Measurements from ENCODE around the gene PFAS. TPM values are rescaled to one million over a fixed set of nuclear protein-coding genes. Genes with fewer than 3 reads are reported as not detected.

PFAS gene, protein sequence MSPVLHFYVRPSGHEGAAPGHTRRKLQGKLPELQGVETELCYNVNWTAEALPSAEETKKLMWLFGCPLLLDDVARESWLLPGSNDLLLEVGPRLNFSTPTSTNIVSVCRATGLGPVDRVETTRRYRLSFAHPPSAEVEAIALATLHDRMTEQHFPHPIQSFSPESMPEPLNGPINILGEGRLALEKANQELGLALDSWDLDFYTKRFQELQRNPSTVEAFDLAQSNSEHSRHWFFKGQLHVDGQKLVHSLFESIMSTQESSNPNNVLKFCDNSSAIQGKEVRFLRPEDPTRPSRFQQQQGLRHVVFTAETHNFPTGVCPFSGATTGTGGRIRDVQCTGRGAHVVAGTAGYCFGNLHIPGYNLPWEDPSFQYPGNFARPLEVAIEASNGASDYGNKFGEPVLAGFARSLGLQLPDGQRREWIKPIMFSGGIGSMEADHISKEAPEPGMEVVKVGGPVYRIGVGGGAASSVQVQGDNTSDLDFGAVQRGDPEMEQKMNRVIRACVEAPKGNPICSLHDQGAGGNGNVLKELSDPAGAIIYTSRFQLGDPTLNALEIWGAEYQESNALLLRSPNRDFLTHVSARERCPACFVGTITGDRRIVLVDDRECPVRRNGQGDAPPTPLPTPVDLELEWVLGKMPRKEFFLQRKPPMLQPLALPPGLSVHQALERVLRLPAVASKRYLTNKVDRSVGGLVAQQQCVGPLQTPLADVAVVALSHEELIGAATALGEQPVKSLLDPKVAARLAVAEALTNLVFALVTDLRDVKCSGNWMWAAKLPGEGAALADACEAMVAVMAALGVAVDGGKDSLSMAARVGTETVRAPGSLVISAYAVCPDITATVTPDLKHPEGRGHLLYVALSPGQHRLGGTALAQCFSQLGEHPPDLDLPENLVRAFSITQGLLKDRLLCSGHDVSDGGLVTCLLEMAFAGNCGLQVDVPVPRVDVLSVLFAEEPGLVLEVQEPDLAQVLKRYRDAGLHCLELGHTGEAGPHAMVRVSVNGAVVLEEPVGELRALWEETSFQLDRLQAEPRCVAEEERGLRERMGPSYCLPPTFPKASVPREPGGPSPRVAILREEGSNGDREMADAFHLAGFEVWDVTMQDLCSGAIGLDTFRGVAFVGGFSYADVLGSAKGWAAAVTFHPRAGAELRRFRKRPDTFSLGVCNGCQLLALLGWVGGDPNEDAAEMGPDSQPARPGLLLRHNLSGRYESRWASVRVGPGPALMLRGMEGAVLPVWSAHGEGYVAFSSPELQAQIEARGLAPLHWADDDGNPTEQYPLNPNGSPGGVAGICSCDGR (N-terminal part only)
- total RNA-seq (2022; extraction: Qiagen RNA extraction; ENCODE audit: low read depth): 48.7 to 57.2 TPM (median 51.2 TPM) in 5 replicates

DNA sequence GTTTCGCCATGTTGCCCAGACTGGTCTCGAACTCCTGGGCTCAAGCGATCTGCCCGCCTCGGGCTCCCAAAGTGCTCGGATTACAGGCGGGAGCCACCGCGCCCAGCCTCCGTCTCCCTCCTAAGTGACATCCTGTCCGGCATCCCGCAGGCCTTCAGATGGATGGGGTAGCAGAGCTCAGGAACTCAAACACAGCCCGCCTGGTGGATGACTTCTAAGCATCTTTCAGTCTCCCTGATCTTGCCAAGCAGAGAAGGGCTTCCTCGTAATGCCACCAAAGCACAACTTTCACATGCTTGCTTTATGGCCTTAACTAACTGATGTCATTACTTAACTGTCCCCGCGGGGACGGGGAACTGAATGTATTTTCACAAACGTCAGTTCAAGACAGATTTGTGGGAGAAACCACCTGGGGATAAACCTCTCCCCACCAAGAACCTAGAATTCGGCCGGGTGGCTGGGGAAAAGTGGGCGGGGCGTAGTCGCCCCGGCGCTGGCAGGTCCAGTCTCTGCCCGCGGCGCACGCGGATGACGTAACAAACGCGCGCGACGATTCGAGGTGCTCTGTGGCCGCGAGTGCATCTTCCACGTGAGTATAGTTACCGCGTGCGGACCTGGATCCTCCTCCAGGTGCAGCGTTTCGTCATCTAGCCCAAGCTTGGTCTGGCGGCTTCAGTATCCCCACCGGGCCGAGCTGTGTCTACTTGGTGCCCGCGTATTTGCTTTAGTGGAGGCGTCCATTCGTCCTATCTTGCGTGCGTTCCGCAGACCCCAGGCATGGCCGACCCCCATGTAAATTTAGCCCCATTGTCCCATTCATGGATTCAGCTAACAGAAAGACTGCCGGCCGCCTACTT is at the start of gene PFAS:
PFAS (plus strand) TSS at position 539 of the 857 bp plus-strand sequence. CDS start 4,649 bp downstream, outside the sequence.

DNA sequence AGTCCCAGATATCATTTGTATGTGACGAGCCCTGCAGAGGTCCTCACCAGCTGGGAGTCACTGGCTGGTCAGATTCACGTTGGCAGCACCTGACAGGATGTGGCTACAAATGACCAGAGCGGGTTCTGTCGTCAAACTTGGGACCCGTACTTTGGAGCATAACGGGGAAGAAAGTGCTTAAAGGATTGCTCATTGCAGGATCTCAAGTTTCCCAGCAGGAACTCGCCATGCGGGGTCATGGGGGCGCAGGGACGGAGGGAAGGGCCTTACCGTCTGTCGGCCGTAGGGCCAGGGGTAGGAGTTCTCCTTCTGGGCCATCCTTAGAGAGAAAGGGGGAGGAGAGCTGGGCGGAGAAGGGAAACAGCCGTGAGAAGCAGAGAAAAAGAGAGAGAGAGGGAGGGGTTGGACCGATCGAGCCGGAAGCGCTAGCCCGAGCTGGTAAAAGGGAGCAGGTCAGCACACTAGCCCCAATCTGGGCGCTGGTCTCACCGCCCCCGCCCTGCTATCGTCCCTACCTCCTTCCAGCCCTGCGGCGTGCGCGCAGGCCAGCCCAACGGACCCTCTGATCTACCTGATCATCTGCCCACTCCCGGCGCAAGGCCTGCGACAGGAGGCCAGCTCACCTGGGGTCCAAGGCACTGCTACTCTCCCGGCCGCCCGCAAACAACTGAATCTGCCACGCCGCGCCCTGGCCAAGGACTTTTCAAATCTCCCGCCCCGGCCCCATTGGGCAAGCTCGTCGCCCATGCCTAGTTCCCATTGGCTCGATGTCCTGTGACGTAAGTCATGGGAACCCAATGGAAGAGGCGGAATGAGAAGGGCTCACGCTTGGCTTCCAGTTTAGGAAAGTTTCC is 39.0 kb upstream of the PFAS start, which contains the start of gene AURKB:
AURKB (minus strand) TSS at position 669 of the 854 bp plus-strand sequence; CDS start at position 318, 351 bp downstream.

DNA sequence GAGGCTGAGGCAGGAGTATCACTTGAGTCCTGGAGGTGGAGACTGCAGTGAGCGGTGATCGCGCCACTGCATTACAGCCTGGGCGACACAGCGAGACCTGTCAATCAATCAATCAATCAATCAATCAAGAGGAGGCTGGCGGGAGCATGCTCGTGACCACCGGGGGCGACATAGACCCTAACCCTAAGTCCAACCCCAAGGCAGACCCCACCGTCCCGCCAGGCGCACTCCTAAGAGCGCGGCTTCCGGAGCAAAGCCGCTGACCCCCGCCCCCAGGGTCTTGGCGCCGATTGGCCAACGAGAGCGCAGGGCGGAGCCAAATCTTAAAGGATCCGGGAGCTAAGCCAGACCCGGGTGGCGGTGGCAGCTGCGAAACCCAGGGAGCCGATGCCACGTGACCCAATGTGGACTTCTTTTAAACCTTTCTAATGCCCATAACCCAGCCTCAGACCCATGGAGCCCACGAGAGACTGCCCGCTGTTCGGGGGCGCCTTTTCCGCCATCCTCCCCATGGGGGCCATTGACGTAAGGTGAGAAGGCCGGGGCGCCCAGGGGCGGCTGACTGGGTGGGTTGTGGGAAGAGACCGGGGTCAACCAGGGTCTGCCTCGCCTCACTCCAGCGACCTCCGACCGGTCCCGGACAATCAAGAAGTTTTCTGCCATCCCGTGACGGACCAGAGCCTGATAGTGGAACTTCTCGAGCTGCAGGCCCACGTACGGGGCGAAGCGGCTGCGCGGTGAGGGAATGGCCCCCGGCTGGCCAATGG is 39.4 kb downstream of the PFAS start, which contains the start of gene RANGRF:
RANGRF (plus strand) TSS at position 335 of the 767 bp plus-strand sequence; CDS start at position 454, 119 bp downstream.

Other genes with a start within 250 kb of the PFAS start
- gene GUCY2D, start 246.7 kb upstream of the PFAS start, total RNA-seq (2022; extraction: Qiagen RNA extraction; ENCODE audit: low read depth): 0.08 TPM in 1 of 5 replicates, not detected in the others
- gene ALOX15B, start 210.2 kb upstream of the PFAS start, total RNA-seq (2022; extraction: Qiagen RNA extraction; ENCODE audit: low read depth): not detected in 5 replicates
- 0.68 to 1.8 TPM (median 1.0 TPM) in 5 replicates for gene ALOX12B, start 161.6 kb upstream of the PFAS start, total RNA-seq (2022; extraction: Qiagen RNA extraction; ENCODE audit: low read depth)
- gene ALOXE3, start 130.8 kb upstream of the PFAS start, total RNA-seq (2022; extraction: Qiagen RNA extraction; ENCODE audit: low read depth): 6.0 to 7.7 TPM (median 6.4 TPM) in 5 replicates
- 0.70 to 2.5 TPM (median 1.1 TPM) in 5 replicates for gene HES7, start 125.2 kb upstream of the PFAS start, total RNA-seq (2022; extraction: Qiagen RNA extraction; ENCODE audit: low read depth)
- gene PER1, start 96.9 kb upstream of the PFAS start, total RNA-seq (2022; extraction: Qiagen RNA extraction; ENCODE audit: low read depth): 3.5 to 5.7 TPM (median 4.7 TPM) in 5 replicates
- 20.5 to 28.0 TPM (median 23.3 TPM) in 5 replicates for gene VAMP2, start 86.3 kb upstream of the PFAS start, total RNA-seq (2022; extraction: Qiagen RNA extraction; ENCODE audit: low read depth)
- gene TMEM107, start 72.9 kb upstream of the PFAS start, total RNA-seq (2022; extraction: Qiagen RNA extraction; ENCODE audit: low read depth): 16.3 to 20.2 TPM (median 19.7 TPM) in 5 replicates
- gene BORCS6, start 59.1 kb upstream of the PFAS start, total RNA-seq (2022; extraction: Qiagen RNA extraction; ENCODE audit: low read depth): 5.2 to 8.6 TPM (median 8.4 TPM) in 5 replicates
- 153 to 173 TPM (median 159 TPM) in 5 replicates for gene AURKB, start 38.7 kb upstream of the PFAS start, total RNA-seq (2022; extraction: Qiagen RNA extraction; ENCODE audit: low read depth)
- gene CTC1, start 1.2 kb upstream of the PFAS start, total RNA-seq (2022; extraction: Qiagen RNA extraction; ENCODE audit: low read depth): 10.3 to 16.9 TPM (median 14.2 TPM) in 5 replicates
- gene RANGRF, start 39.4 kb downstream of the PFAS start, total RNA-seq (2022; extraction: Qiagen RNA extraction; ENCODE audit: low read depth): 38.7 to 51.3 TPM (median 47.7 TPM) in 5 replicates
- gene SLC25A35, start 46.1 kb downstream of the PFAS start, total RNA-seq (2022; extraction: Qiagen RNA extraction; ENCODE audit: low read depth): 6.2 to 8.0 TPM (median 7.6 TPM) in 5 replicates
- gene ARHGEF15, start 61.0 kb downstream of the PFAS start, total RNA-seq (2022; extraction: Qiagen RNA extraction; ENCODE audit: low read depth): not detected in 5 replicates
- gene ODF4, start 90.6 kb downstream of the PFAS start, total RNA-seq (2022; extraction: Qiagen RNA extraction; ENCODE audit: low read depth): not detected in 5 replicates
- gene RPL26, start 133.9 kb downstream of the PFAS start, total RNA-seq (2022; extraction: Qiagen RNA extraction; ENCODE audit: low read depth): 3,667 to 4,580 TPM (median 3,694 TPM) in 5 replicates
- gene RNF222, start 148.5 kb downstream of the PFAS start, total RNA-seq (2022; extraction: Qiagen RNA extraction; ENCODE audit: low read depth): not detected in 5 replicates
- 52.5 to 65.7 TPM (median 57.8 TPM) in 5 replicates for gene NDEL1, start 186.6 kb downstream of the PFAS start, total RNA-seq (2022; extraction: Qiagen RNA extraction; ENCODE audit: low read depth)

Data from A549 treated with CpdA at 1 μM for 4 hours (cell line).